NOMO-1 treated with dmso at 0.1 percent for 144 hours (cell line): ENCODE data around the gene MYLIP.

ENCODE experiments used
- DNase-seq: peaks from one replicate; lab custom pipeline; 2025; ENCODE audit not compliant: unreplicated experiment; lab: John Stamatoyannopoulos, UW

The MYLIP gene

DNA sequence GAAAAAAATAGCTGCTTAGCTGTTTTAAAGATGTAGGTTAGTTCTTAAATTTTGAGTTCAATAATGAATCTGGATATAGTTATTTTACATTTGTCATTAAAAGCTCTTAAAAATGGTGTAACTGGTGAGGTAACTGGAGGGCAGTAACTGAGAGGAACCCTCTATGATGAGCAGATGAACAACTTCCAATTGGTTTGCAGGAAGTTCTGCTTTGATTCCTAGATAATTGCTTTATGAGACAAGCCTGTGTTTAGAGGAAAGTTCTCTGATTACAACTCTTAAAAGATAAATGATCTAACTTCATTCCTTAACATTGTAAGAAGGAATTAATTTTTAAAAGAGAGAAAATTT lies 8.5 kb downstream of the MYLIP start:
- DNase-seq = no peak

GRCh38 chr6:16139556-16139955 lies 10.7 kb downstream of the MYLIP start:
- DNase-seq = no peak

DNA sequence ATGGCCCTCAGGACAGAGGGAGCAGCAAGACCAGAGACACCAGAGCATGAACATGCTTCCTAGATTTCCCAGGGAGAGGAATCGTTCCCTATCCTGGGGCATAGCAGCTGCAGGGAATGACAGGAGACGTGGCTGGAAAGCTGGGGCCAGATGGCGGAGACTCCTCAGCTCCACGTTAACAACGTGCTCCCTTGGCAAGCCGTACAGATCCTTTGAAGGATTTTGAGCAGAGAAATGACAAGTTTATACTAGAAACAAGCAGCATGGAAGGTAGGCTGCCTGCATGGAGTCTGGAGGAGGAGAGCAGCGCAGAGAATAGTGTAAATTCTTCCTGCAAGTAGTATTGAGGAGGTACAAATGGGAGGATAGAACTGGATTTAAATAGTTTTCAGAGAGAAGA lies 11.7 kb downstream of the MYLIP start:
- DNase-seq = no peak

DNA sequence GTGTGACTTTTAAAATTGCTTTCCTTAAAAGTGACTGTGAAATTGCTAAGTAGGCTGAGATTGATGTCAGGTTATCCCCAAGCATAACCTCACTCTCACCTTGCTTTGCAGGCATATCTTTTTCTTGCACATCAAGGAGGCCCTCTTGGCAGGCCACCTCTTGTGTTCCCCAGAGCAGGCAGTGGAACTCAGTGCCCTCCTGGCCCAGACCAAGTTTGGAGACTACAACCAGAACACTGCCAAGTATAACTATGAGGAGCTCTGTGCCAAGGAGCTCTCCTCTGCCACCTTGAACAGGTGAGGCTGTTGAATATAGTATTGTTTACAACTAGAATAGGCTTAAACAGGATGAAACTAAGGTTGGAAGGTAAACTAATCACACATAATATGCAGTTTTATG lies 12.6 kb downstream of the MYLIP start:
- DNase-seq = no peak

DNA sequence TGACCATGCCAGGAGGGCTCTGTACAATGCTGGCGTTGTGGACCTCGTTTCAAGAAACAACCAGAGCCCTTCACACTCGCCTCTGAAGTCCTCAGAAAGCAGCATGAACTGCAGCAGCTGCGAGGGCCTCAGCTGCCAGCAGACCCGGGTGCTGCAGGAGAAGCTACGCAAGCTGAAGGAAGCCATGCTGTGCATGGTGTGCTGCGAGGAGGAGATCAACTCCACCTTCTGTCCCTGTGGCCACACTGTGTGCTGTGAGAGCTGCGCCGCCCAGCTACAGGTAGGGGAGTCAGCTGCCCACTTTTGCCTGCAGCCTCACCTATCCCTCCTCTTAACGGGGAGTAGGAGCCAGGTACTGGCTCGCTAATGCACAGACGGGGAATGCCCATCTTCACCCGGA lies 16.2 kb downstream of the MYLIP start:
- DNase-seq = no peak

DNA sequence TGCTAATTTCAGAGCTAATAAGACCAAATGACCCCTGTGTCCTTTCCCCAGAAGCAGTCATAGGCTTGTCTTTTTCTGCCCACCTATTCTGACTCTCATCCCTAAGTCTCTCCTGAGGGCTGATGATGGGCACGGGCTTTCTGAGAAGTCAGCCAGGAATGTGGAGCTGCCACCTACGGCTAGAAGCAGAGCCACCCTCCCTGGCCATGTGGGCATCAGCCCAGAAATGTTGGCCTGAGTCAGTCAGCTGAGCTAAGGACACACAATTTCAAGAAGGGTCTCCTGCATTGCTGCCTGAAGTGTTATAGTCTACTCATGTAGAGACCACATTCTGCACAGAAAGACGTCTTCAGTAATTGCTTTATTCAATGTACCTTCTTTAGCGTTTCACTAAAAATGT lies 17.1 kb downstream of the MYLIP start:
- DNase-seq = no peak

- no peak for DNase-seq
Measured at GRCh38 chr6:16146527-16146955, 17.7 kb downstream of the MYLIP start.

DNA sequence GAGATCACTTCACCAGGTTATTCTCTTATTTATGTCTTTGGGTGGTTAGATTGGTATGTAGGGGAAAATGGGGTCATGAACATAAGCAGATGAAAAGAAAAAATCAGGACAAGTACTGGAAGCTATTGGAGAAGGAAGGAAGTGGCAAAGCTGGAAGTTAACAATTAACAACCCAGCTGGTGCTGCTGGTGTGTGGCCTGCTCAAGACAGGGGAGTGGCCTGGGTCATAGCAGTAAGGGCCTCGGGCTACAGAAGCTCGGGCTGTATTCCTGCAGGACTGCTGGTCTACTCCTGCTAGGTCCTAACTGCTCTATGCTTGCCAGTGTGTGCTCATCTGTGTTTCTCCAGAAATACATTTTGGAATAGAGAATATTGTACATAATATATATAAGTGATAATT lies 19.6 kb downstream of the MYLIP start:
- no peak for DNase-seq

GRCh38 chr6:16149305-16149704 lies 20.4 kb downstream of the MYLIP start:
- DNase-seq = no peak

DNA sequence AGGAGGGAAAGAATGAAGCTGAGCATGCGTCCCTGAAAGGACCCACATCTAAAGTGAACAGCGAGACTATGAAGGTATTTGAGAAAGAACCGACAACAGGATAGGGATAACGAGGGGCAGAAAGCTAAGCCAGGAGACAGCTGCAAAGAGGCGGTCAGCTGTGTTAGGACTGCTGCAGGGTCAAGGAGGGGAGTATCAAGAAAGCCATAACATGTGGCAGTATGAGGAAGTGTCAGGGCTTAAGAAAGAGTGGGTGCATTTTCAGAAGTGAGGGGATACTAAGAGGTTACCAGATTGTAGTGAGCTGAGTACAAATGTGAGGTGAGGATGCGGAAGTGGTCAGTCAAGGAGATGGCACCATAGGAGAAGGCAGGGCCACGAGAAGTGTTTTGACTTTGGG lies 21.2 kb downstream of the MYLIP start:
- DNase-seq = no peak

GRCh38 chr6:16153211-16153820 lies 24.4 kb downstream of the MYLIP start:
- no peak for DNase-seq

- DNase-seq = no peak
Measured at GRCh38 chr6:16154904-16155303, 26.0 kb downstream of the MYLIP start.

DNA sequence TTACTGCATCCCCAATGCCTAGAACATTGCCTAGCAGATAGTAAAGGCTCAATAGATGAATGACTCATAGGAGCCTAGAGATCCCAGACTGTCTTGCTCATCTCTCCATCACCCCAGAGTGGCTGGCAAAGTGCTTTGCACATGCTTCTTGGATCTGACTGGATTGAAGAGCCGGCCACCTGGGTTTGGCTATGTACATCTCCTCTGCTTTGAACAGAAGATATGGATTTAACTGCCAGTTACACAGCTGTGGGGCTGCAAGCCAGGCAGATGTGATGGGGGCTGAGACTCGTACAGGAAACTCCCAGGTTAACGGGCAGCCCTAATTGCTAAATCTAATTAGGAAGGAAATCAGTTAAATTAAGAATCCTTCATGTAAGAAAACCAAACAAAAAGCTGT lies 28.6 kb downstream of the MYLIP start:
- no peak for DNase-seq

- no peak for DNase-seq
Measured at GRCh38 chr6:16157909-16158308, 29.0 kb downstream of the MYLIP start.

DNA sequence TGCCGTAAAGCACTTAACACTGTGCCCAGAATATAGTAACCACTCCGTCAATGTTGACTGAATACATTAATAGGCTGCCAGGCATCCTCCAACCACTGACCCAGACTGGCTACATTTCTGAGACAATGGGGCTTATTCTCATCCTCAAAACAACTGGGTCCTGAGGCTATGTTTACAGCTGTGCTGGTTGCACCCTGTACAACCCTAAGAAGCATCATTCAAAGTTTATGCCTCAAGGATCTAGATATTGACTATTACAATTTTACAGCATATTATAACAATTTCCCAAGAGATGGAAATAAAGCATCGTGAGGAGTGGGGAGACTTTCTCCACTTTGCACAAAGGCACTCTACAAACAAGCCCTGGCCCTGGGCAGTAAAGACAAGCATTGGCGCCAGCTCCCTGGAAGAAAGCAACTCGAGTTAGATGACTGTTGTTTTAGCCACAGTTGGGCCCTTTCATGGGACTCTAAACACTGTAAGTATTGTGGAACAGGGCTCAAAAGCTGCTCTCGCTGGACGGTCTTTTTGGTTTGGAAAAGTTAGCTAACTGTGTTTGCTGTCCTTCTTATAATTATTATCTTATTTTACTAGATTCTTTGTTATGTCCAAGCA lies 30.2 kb downstream of the MYLIP start:
- DNase-seq = no peak

DNA sequence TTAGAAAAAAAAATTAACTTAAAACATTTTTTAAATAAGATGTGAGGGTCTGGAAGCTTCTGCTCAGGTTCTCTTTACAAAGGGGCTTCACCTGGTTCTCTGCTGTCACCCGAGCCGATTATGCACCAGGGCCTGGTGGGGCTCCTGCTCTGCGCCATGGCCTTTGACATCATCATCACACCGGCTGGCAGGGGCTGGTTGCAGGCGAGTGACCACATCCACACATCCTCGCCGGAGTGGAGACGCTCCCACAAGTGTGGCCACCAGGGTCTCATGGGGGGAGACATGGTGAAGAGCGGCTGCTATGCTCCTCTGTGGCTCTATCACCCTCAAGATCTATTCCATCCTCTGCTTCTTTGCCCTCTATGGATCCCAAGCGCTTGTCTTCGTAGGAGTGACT lies 31.9 kb downstream of the MYLIP start:
- DNase-seq = no peak

GRCh38 chr6:16162003-16162402 lies 33.1 kb downstream of the MYLIP start:
- no peak for DNase-seq

GRCh38 chr6:16163066-16163465 lies 34.2 kb downstream of the MYLIP start:
- DNase-seq = no peak

DNA sequence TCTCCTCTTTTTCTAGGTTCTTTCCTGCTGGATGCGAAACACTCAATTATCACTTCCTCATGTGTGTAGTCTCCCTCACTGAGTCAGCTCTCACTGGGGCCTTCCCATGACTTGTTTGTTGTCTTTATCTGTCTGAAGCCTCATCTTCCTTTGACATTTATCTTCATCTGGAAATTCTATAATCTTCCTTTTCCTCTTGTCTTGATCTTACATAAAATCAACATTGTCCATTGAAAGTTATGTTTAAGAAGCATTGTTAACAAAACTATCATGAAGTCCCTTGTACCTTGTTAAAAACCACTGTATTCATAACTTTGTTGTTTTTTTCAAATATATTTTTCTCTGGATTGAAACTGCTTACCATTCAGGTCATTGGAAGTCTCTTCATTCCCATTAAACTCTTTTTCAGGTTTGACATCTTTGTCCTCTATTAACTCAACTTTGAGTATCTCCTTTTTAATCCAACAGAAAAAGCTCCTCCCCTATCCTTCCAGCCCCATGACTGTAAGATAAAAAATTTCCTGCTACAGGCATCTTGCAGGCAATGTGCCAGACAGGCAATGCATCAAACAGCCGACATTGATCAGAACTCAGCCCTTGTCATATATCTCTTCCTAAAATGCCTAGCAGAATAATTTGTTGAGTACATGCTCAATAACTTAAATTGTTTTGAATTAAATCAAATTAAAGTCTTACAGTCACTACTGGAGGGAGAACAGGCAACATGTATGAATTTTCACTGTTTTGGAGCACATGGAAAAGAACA lies 34.8 kb downstream of the MYLIP start:
- DNase-seq = no peak

- no peak for DNase-seq
Measured at GRCh38 chr6:16165641-16166040, 36.8 kb downstream of the MYLIP start.

GRCh38 chr6:16166871-16167608 lies 38.2 kb downstream of the MYLIP start:
- no peak for DNase-seq

DNA sequence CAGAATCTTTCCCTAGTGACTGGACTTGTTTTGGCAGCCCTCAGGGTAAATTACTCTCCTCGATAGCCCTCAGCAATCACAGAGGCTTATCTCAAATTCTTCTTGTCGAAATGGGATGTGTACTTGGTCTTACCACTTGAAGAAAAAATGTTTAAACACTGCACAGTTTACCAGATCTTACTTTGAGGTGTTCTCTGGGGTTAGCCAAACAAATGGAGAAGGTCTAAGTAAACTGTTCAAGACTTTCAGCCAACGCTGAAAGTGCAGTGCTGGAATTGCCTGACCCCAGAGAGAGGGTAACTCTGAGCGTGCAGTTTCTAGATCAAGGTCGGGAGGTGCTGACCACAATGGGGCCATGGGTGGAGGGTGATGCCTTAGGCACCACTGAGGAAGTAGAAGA lies 39.2 kb downstream of the MYLIP start:
- no peak for DNase-seq
